Testis (tissue), 2 donors: ENCODE results near the gene VPS25.

ENCODE experiments used
- POLR2A ChIP-seq: fragments of 450-650 bp; IDR thresholded peaks from one replicate; pipeline ENCODE4 v1.6.1; 2017; ENCODE audit warnings: antibody characterized with exemption, mild to moderate bottlenecking, moderate library complexity
- TF ChIP-seq, protein P1 (sequence below), 3 experiments: fragments of 450-650 bp in 2 of 3; fragments of 200-600 bp in 1 of 3; sonication (generic) in 1 of 3; IDR thresholded peaks; one replicate each; pipeline ENCODE4 v1.5.1; 2016 to 2019; ENCODE audit warnings: antibody characterized with exemption in 3 of 3, mild to moderate bottlenecking in 2 of 3, moderate library complexity in 1 of 3

DNA sequence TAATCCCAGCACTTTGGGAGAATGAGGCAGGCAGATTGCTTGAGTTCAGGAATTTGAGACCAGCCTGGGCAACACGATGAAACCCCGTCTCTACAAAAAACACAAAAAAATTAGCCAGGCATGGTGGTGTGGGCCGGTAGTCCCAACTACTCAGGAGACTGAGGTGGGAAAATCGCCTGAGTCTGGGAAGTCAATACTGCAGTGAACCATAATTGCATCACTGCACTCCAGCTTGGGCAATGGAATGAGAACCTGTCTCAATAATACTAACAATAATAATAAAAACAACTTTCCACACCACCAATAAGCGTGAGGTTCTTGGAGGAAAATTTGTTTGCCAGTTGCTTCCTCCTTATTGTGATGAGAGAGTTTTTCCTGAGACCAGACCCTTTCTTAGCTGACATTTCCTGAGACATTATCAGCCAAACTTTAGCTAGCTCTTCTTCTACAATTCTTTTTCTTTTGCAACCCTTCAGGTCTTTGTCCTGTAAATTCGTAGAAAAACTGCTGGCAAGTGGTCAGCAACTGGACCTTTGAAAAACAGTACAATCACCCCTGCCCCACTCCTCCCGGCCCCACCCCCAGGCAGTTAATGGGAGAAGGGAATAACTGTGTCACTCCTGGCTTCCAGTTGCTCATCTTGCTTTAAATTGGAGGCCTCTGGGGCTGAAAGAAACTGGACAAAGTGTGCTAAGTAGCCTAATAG, 24.9 kb upstream of the VPS25 start:
- TF ChIP-seq, protein P1, sequence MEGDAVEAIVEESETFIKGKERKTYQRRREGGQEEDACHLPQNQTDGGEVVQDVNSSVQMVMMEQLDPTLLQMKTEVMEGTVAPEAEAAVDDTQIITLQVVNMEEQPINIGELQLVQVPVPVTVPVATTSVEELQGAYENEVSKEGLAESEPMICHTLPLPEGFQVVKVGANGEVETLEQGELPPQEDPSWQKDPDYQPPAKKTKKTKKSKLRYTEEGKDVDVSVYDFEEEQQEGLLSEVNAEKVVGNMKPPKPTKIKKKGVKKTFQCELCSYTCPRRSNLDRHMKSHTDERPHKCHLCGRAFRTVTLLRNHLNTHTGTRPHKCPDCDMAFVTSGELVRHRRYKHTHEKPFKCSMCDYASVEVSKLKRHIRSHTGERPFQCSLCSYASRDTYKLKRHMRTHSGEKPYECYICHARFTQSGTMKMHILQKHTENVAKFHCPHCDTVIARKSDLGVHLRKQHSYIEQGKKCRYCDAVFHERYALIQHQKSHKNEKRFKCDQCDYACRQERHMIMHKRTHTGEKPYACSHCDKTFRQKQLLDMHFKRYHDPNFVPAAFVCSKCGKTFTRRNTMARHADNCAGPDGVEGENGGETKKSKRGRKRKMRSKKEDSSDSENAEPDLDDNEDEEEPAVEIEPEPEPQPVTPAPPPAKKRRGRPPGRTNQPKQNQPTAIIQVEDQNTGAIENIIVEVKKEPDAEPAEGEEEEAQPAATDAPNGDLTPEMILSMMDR (IDR thresholded peaks at IDR 0.05): no peak
- TF ChIP-seq POLR2A: no peak
